DND-41 (cell line): ENCODE measurements around the gene CNEP1R1.

Experiments used
- EZH2 ChIP-seq: IDR thresholded peaks from 3 replicates; pipeline ENCODE4 v1.6.1; 2012; ENCODE audit warnings: borderline replicate concordance, low read depth, mild to moderate bottlenecking, moderate library complexity, low read length, inconsistent platforms; ENCODE audit not compliant: severe bottlenecking
- TF ChIP-seq, protein P1 (sequence below): IDR thresholded peaks from 2 replicates; pipeline ENCODE4 v1.5.1; 2012; ENCODE audit warnings: borderline replicate concordance, low read length, moderate library complexity, mild to moderate bottlenecking; ENCODE audit not compliant: poor library complexity, severe bottlenecking; ENCODE audit errors: extremely low read depth

DNA sequence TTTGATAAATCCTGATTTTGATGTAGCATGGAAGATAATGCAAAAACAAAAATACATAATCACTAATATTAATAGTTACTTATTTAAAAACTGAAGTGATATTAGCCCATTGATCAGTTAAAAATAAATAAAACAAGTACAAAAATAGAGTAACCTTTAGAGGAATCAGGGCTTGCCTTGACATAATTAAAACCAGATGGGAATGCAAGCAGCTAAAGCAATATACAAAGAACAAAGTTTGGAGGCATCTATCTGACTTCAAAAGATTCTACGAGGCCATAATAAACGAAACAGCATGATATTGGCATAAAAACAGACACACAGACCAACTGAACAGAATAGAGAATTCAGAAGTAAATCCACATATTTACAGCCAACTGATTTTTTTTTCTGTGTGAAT is 25.8 kb downstream of the CNEP1R1 start:
- TF ChIP-seq, protein P1, sequence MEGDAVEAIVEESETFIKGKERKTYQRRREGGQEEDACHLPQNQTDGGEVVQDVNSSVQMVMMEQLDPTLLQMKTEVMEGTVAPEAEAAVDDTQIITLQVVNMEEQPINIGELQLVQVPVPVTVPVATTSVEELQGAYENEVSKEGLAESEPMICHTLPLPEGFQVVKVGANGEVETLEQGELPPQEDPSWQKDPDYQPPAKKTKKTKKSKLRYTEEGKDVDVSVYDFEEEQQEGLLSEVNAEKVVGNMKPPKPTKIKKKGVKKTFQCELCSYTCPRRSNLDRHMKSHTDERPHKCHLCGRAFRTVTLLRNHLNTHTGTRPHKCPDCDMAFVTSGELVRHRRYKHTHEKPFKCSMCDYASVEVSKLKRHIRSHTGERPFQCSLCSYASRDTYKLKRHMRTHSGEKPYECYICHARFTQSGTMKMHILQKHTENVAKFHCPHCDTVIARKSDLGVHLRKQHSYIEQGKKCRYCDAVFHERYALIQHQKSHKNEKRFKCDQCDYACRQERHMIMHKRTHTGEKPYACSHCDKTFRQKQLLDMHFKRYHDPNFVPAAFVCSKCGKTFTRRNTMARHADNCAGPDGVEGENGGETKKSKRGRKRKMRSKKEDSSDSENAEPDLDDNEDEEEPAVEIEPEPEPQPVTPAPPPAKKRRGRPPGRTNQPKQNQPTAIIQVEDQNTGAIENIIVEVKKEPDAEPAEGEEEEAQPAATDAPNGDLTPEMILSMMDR: no peak
- no peak for TF ChIP-seq EZH2
